ENCODE measurements around the gene PITPNC1. TPM values are rescaled to one million over a fixed set of nuclear protein-coding genes. Genes with fewer than 3 reads are reported as not detected.

Gene PITPNC1
- total and polyA plus RNA-seq, 12 donors = 6.6 to 28.0 (median 11.5) TPM

GRCh38 chr17:67666710-67667109 lies 289.6 kb downstream of the PITPNC1 start:
- ATAC-seq (no peak), DNase-seq (no peak)
- peaks cover 0 to 27% (median 0%) of the 10 kb centered on the region in 9 donors for H3K36me3 ChIP-seq
- no peak overlapping the region for H3K27ac ChIP-seq
- TF ChIP-seq, protein P1, sequence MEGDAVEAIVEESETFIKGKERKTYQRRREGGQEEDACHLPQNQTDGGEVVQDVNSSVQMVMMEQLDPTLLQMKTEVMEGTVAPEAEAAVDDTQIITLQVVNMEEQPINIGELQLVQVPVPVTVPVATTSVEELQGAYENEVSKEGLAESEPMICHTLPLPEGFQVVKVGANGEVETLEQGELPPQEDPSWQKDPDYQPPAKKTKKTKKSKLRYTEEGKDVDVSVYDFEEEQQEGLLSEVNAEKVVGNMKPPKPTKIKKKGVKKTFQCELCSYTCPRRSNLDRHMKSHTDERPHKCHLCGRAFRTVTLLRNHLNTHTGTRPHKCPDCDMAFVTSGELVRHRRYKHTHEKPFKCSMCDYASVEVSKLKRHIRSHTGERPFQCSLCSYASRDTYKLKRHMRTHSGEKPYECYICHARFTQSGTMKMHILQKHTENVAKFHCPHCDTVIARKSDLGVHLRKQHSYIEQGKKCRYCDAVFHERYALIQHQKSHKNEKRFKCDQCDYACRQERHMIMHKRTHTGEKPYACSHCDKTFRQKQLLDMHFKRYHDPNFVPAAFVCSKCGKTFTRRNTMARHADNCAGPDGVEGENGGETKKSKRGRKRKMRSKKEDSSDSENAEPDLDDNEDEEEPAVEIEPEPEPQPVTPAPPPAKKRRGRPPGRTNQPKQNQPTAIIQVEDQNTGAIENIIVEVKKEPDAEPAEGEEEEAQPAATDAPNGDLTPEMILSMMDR (IDR thresholded peaks at IDR 0.05) = no peak
- peaks cover 0 to 10% (median 0%) of the 10 kb centered on the region in 9 donors for H3K4me1 ChIP-seq
- no peaks in the 10 kb centered on the region for H3K27me3 ChIP-seq
- intact Hi-C loops (cut with DNase I) = no loop called here
- WGBS, 2 donors = 85 to 90% methylated on average over 2 of the region's 2 CpGs
- H3K9me3 ChIP-seq = peaks cover 0 to 4% (median 0%) of the 10 kb centered on the region in 11 donors
- H3K4me3 ChIP-seq = no peak overlapping the region

DNA sequence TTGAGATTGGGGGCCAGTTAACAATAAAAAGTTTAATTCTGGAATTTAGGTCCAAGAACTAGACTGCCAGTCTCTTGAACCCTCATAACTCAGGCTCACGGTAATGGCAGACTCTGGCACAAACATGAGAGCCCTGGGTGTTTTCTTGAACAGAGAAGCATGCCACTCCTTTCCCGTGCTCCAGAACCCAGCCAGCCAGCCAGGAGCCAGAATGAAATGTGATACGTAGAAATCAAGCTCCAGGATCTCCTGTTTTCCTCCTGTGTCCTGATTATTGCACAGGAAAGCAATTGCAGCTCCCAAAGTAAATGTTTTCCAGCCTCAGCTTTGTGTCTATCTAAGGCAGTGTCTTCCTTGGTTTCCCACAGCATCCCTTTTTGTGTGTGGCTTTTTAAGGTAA lies 294.4 kb downstream of the PITPNC1 start:
- peaks cover 0 to 4% (median 0%) of the 10 kb centered on the region in 11 donors for H3K9me3 ChIP-seq
- H3K27me3 ChIP-seq = no peaks in the 10 kb centered on the region
- peaks cover 0 to 31% (median 10%) of the 10 kb centered on the region in 9 donors for H3K4me1 ChIP-seq
- peaks cover 0 to 57% (median 0%) of the 10 kb centered on the region in 9 donors for H3K36me3 ChIP-seq
- TF ChIP-seq, protein P1 (IDR thresholded peaks at IDR 0.05) = no peak
- DNase-seq (no peak), ATAC-seq (peak in 2 of 8 donors; percentile 20 to 38)
- WGBS, 2 donors = 38 to 53% methylated on average over 3 of the region's 3 CpGs
- H3K4me3 ChIP-seq = no peak overlapping the region
- H3K27ac ChIP-seq = peak overlapping the region in 1 of 10 donors; percentile 44
- intact Hi-C loops (cut with DNase I) = loop anchor here in 1 of 10 donors (10.0 kb wide), 1 partner anchor 67 kb away; no protein-coding TSS in a partner anchor

DNA sequence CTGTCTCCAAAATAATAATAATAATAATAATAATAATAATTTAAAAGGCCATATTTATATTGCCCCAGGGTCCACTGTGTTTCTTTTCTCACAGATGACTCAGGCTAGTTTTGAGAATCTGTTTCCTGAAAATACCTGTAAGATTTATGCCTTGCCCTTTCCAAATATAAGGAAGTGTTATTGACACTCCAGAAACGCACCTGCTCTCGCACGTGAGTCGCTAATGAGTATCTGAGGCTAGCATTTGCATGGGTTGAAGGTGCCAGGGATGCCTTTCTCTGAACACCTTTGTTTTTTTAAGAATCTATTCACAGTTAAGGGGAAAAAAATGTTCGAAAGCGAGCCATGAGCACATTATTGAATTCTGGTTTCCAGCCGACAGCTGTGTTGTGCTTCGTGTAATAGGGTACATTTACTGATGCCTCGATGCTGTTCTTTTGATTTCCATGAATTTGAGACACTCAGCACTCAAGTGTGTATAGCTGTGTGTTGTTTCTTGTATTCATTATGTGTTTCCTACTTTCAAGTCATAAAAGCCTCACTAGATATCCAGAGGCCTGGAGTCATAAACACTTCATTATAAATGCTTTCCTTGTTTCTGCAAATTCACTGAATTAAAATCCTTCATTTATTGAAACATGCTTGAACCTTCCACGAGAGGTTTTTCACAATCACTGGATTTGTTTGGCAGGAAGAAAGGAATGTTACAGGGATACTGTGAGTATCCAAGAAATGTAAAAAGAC lies 295.7 kb downstream of the PITPNC1 start:
- Histone ChIP-seq H3K9me3 (peaks cover 0 to 4% (median 0%) of the 10 kb centered on the region in 11 donors), H3K4me1 (peaks cover 0 to 36% (median 11%) of the 10 kb centered on the region in 9 donors), H3K4me3 (no peak overlapping the region), H3K27me3 (no peaks in the 10 kb centered on the region), H3K36me3 (peaks cover 0 to 69% (median 0%) of the 10 kb centered on the region in 9 donors), H3K27ac (no peak overlapping the region)
- ATAC-seq = no peak
- 92 to 93% methylated on average over 10 of the region's 10 CpGs for WGBS, 2 donors
- intact Hi-C loops (cut with DNase I) = loop anchor here in 1 of 10 donors (10.0 kb wide), 1 partner anchor 68 kb away; no protein-coding TSS in a partner anchor
- DNase-seq = no peak
- TF ChIP-seq, protein P1 (IDR thresholded peaks at IDR 0.05) = no peak

DNA sequence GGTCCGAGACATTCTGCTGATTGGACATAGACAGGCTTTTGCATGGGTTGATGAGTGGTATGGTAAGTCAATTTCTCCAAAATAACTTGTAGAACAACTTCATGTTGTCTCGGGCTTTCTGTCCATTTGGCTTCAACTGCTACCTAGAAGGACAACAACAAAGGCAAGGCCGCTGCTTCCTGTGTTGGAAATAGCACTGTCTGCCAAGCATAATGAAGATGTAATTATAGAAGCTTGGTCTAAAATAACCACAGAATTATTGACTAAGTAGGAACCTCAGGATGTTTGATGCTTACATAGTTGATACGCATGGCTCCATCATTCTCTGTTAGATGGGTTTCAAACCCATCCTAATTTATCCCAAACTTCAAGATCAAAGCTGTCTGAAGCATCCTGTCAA lies 298.4 kb downstream of the PITPNC1 start:
- no peak overlapping the region for H3K4me3 ChIP-seq
- H3K27me3 ChIP-seq = no peaks in the 10 kb centered on the region
- no peaks in the 10 kb centered on the region for H3K9me3 ChIP-seq
- peak overlapping the region in 1 of 10 donors; percentile 41 for H3K27ac ChIP-seq
- TF ChIP-seq, protein P1 (IDR thresholded peaks at IDR 0.05) = no peak
- H3K4me1 ChIP-seq = peaks cover 0 to 36% (median 11%) of the 10 kb centered on the region in 9 donors
- H3K36me3 ChIP-seq = peaks cover 0 to 70% (median 0%) of the 10 kb centered on the region in 9 donors
- WGBS, 2 donors = 54 to 58% methylated on average over 4 of the region's 4 CpGs
- ATAC-seq = peak in 4 of 8 donors; percentile 53 to 72 (median 61)
- peak in 1 of 2 donors; percentile 23 for DNase-seq
- intact Hi-C loops (cut with DNase I) = loop anchor here in 1 of 10 donors (10.0 kb wide), 1 partner anchor 71 kb away; no protein-coding TSS in a partner anchor
